CD4-positive, alpha-beta T cell treated with Interleukin-6 for 4 hours (primary cell): ENCODE data around the gene SYT13.
A peak's percentile ranks its signal among the peaks of the same experiment; 100 is the strongest.
"Not testable (repeated sequence)": the region's sequence is repeated elsewhere in the genome, so short reads cannot be mapped to it uniquely, and the experiment has no call there.

ENCODE experiments used
- DNase-seq: peaks from one replicate; pipeline ENCODE4 v3.0.0-alpha.2; 2020; ENCODE audit warnings: mixed read lengths

Gene SYT13

DNA sequence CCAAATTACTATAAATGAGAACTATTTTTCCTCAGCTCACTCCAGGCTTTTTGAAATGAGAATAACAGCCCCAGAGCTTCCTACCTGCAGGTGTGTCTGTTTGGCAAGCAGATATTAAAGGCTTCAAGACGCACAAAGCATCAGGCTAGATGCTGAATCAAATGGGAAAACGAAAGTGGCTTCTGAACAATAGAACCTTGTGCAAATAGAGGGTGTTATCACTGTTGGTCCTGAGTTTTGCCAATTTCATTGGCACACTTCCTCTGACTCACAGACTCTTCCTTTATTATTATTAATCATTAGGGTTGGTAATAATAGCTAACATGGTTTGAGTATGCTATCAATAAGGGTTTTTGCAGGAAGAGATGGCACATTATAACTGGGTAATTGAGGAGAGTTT is 13.4 kb downstream of the SYT13 start:
- no peak for DNase-seq

DNA sequence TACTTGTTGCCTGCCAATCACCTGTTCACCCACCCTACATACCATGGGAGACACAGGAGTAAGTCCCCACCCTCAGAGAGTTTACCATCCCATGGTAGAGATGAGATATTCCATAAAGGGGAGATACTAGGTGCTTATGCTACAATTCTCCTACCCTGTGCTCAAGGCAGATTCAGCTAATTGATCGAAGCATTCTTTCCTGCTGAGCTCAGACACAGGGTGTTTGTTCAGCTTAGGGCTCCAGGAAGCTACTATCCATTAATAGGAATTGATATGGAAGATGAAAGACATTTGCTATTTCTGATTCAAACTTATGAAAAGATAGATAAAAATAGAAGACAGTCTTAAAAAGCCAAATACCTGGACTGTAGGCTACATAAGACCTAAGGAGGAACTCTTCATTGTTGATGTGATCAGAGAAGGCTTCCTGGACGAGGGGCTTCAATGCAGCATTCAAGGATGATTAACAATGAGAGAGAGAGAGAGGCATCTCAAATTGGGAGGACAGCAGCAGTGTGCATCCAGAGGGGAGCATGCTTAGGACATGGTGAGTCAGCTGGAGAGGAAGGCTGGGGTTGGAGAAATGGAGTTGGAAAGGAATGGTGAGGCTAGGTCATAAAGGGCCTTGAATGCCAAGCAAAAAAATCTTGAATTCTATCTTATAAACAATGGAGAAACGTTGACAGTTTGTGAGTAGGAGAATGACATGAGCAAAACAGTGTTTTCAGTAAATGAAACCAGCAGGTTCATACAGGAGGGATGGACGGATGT is 15.0 kb downstream of the SYT13 start:
- no peak for DNase-seq

DNA sequence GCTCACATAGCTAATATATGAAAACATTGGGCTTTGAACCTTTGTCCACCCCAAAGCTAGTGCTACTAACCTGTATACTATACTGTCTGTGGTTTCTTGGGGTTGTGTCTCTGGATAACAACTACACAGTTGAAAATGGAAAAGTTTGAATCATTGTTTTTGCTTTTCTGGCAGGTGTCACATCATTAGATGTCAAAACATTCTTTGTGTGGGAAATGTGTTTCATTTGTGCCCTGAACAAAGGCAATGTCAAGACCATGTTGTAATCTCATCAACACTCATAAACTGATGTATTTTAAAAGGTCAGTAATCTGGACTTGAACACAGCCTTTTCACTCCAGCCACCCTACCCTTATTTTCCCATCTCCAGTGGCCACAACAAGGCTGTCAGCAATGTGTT is 16.5 kb downstream of the SYT13 start:
- no peak for DNase-seq

DNA sequence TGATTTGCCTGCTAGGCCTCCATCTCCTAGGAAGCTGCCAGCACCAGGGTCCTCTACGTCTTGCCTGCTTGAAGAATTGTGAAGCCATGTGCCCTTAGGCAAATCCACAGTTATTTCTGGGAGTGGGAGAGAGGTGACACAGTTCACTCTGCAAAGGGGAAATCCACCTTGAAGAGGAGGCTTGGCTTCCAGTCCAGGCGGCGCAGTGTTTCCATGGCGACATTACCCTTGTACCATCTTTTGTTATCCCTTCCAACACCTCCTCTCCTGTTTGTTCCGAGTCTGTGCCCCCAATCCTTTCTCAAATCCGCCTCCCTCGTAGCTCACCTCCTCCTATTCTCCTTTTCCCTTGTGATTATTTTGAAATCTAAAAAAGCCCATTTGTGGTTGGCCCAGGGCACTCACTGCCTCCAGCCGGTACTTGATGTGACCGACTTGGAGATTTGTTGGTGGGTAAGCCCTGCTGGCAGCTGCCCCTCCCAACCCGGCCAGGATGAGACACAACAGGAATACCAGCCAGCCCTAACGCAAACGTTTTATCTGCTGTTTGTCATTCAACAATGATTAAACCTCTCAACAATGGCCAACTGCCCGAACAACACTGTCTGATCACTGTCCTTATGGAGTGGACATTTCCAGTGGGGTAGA is 18.4 kb downstream of the SYT13 start:
- DNase-seq, result no peak

DNA sequence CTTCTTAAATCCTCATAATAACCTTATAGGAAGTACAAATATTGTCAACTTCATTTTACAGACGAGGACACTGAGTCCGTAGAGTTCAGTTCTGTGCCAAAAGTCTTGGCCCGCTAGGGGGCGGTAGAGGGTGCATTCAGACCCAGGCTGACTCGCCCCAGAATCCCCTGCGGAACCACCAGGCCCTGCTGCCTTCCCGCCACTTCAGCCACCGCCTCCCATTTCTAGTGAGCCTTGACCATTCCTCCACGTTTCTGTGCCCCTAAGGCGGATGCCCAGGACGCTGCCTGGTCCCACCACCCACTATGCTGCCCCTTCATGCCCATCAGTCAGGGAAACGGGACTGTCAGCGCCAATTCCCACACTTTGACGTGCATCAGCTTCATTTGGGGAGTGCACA is 19.1 kb downstream of the SYT13 start:
- DNase-seq, result peak; percentile 7

DNA sequence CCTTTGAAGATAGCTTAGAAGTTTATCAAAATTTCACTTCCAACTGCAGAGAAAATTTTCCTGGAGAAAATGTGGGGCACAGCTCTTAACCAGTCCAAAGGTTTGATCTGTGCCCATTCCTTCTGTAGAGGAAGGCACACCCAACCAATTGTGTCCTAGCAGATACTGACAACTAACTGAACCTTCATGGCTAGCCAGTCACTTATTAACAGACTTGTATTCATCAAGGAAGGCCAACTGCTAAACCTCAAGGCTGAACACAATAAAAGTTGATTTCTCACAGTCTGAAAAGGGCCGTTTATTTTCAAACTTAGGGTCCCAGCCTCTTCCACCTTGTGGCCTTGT is 19.5 kb downstream of the SYT13 start:
- no peak for DNase-seq

DNA sequence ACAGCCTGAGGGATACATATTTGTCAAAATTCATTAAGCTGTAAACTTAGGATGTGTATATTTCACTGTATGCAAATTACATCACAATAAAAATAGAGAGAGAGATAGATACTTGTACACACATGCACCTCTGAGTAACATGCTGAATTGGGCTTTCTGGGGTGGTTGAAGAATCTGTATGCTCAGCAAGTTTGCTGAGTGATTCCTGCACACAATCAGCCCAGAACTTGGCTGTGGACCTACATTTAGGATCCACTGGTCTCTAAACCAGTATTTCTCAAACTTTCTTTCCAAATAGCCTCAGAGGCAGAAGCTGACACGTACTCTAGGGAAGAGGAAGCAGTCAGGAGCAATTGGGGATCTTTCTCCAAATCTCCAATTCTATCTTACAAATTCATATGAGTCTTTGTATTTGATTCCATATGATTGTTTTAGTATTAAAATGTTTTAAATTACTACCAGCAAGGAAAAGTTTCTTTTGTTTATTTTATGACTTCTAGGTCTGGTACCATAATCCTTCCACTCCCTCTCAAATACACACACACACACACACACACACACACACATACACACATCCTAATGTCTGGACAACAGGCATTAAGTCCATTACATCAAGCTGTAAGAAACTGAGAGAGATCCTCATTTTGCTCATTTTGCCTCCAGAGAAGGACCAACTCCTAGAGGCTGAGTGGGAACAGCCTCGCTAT is 20.0 kb downstream of the SYT13 start:
- no peak for DNase-seq

DNA sequence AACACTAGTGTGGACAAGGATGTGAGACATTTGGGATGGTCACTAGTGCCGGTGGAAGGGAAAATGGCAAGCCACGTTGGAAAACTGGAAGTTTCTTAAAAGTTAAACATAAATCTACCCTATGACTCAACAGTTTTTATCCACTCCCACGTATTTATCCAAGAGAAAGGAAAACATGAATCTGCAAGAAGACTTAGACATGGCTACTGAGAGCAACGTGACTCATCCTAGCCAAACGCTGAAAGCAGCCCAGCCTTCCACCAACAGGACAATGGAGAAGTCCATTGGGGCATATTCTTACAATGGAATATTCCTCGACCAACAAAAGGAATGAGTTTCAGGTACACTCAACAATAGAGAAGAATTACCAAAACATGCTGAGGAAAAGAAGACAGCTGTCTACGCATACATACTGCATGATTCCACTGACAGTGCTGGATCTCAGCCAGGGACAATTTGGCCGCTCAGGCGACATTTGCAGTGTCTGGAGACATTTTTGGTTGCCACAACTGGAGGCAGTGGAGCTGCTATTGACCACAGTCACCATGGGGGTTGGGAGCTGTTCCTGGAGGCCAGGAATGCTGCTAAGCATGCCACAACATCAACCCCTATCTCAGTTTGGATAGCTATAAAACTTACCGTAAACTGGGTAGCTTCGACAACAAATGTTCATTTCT is 21.2 kb downstream of the SYT13 start:
- DNase-seq, result no peak

DNA sequence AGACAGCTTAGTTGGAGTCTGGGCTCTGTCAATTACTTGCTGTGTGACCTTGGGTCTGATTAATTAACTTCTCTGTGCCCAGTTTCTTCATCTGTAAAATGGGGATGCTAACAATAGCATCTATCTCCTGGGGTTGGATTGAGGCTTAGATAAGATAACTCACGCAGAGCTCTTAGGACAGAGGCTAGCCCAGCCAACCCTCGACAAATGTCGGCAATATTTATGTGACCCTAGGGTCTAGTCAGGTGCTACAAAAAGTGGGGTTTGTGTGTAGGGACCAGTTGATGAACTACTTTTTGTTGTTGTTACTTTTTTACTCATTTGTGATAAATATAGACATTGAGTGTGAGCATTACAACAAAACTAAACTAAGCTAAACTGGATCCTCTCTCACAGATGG is 22.4 kb downstream of the SYT13 start:
- no peak for DNase-seq

DNA sequence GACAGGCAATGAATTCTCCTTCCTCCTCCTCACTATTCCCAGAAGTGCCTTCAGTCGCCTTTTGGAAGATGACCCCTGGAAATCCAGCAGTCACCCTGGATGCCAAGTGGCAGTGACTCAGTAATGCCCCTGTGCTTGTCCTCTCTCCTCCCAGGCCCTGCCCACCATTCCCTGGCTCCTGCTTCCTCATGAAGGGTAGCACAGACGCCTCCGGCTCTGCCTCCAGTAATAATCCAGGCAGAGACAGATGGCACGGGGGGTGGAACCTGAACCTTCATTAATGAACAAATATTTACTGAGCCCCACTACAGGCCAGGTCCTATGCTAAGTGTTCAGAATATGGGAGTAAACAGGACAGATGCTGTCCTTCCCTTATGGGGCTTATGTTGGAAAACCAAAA is 23.2 kb downstream of the SYT13 start:
- no peak for DNase-seq

DNA sequence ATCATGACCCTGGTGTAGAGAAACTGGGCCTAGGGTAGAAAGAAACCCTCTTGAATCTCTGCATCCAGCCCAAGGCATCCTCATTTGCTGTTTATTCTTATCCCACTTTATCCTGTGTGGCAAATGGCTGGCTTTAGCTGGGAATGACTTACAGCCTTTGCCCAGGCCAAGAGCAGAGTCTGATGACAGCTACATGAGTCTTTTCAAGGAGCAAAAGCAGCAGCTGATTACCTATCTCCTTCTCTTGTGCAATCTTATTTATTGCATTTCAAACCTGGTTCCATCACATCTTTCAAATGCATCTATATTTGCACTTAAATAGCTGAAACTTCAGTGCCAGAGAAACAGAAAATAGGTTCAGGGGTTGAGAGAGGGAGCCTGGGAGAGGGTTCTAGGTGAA is 26.1 kb downstream of the SYT13 start:
- no peak for DNase-seq

DNA sequence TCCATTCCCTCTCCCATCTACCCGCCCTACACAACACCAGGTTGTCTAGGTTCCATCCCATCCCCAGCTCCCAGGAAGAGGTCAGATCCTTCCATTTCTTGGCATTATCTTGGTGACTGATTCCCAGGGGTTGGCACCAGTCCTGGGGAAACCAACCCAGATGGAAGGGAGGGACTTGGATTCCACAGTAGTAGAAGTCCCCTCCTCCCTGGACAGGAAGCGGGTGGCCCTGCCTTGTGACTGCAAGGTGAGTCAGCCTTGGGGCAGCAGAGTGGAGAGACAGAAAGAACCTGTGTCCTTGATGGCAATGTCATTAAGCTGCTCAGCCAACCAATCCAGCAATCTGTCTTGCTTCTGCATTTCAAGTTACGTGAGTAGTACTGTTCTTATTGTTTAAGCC is 26.5 kb downstream of the SYT13 start:
- DNase-seq, result no peak

DNA sequence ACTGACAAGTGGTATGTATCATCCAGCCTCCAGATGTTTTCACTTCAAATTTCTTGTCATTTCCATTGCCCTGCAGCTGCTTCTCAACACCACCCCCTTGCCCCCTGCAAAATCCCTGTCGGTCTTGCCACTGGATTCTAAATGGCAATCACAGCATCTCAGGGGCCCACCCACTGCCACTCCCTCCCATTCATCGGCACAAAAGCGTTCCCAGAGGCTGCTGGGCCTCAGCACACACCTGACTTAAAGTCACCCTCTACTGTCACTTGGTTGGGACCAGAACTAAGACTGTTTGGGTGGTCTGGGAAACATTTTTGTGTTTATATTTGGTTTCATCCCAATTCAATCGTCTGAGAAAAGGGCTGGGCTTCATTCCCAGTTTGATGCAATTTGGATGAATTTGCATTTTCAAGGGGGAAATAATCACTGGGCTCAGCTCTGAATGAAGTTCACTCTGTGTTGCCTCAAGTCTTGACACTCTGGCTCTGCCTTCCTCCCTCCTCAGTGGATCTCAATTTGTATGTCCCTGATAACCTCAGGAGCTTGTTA is 27.1 kb downstream of the SYT13 start:
- DNase-seq, result no peak

DNA sequence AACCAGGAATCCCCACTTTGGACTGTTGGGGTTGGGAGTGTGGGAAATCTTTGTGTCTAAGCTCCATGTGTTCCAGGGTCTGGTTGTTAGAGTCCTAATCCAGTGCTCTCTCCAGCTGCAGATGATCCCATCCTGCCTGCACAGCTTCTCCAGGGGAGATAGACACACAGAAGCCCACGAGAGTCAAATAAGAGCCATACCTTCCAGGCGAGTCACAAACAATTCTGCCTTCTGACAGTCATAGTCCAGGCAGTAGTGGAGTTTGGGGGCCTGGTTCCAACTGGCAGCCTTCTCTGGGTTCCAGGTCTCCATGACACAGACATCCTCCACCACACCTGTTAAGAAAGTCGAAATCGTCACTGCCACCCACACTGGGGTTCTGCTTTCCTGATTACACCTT is 32.1 kb downstream of the SYT13 start:
- DNase-seq, result no peak

DNA sequence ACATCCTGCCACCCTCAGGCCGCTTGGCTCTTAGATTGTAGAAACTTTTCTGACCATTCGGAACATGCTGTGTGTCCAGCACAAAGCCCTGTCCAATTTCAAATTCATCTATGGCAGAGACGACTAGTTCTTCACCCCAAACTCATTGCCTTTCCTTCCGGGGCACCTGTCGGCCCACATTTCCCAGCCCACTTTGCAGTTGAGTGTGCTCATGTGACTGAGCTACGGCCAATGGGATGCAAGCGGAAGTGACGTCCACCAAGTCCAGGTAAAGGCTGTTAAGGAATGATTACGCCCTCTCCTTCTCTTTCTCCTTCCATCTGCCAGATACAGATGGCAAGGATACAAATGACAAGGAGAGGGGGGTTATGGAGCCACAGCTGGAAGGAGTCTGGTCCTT is 32.5 kb downstream of the SYT13 start:
- DNase-seq, result no peak

DNA sequence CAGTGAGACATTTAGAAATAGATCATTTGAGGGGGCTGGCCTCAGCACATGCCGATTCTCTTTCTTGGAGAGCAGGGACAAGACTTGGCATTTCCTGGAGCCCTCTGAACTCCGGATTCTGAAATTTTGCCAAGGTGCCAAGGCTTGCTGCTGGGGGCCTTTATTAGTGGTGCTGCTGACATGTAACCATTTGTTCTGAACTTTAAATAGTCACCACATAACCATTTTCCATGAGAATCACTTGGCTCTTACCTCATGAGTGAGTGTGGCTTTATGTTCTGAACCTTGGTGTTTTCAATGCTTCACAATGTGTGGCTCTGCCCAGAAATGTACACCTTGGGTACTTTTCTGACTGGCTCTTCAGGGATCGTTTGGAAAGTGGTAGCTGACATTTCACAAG is 33.3 kb downstream of the SYT13 start:
- no peak for DNase-seq

DNA sequence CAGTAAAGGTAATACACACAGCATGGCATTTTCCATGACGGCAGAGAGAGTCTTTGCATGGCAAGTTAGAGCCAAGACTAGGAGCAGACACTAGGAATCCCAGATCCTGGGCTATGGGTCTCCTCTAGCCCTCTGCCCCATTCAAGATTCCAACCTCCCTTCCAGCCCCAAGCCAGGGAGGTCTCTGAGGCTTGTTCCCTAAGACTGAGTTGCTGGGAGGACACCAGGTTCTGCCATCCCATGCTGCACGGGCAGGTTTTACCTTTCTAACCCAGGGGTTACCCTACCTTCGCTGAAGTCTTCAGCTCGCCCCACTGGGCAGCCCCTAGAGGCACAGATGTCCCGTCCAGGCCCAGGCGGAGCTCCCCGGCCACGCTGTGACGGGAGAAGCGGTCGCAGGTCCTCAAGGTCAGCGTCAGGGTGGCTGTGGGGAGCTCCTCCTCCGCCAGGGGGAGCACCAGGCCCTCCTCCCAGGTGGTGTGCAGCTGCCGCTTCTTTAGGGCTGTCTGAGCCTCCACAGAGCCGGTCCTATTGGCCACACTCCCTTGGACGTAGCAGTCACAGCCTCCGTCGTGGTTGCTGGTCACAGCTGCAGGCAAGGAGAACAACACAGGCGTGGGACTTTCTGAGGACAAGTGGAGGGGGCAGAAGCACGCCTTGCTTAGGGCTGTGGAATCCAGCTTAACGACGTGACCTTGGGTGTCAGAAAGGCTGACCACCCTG is 33.8 kb downstream of the SYT13 start:
- peak; percentile 14 for DNase-seq

DNA sequence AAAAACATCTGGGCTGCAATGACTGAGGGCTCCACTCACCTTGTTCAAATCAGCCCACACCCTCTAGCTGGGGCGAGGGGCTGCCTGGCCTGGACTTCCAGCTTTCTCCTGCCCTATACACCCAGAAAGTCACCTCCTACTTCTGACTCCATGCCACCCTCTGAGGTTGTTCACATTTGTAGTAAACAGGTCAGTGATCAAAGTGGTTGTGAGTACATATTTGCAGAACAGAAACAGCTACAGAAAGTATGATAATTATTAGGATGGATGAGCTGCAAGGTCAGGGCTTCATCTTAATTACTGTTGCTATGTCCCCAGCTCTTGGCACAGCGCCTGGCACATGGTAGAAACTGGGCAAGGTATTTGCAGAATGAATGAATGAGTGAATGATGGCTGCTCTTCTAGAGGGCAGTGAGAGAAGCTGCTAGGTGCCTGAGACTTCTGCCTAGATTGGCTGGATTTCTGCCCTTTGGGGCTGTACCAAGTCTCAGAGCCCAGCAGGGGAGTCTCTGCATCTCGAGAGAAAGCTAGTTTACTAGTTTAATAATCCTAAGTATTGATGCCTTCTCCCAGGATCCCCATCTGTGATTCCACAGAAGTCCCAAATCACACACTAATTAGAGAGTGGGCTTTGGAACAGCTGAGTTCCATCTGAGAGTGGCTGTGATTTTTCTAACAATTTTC is 36.0 kb downstream of the SYT13 start:
- no peak for DNase-seq

DNA sequence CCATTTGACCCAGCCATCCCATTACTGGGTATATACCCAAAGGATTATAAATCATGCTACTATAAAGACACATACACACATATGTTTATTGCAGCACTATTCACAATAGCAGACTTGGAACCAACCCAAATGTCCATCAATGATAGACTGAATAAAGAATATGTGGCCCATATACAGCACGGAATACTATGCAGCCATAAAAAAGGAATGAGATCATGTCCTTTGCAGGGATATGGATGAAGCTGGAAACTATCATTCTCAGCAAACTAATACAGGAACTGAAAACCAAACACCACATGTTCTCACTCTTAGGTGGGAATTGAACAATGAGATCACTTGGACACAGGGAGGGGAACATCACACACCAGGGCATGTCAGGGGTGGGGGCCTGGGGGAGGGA is 36.8 kb downstream of the SYT13 start:
- not testable (repeated sequence) for DNase-seq

DNA sequence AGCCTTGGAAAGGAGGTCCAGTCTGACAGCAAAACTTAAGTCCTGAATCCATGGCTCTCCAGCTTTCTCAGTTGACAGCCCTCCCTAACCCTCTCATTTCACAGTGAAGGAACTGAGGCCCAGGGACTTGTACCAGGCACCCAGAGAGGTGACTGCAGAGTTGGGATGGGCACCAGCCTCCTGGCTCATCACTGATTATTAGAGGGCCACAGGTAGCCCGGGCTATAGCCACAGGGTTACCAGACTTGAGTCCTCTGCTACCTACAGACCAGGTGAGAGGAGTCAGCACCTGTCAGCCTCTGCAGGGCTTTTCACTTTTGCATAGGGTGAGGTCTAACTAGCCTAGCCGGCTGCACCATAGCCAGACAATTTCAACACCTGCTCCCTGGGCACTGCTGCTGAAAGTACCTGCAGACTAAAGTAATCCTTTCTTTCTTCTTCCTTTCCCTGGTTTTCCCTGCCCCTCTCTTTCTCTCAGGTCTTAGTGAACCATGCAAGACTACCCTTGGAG is 37.6 kb downstream of the SYT13 start:
- no peak for DNase-seq

DNA sequence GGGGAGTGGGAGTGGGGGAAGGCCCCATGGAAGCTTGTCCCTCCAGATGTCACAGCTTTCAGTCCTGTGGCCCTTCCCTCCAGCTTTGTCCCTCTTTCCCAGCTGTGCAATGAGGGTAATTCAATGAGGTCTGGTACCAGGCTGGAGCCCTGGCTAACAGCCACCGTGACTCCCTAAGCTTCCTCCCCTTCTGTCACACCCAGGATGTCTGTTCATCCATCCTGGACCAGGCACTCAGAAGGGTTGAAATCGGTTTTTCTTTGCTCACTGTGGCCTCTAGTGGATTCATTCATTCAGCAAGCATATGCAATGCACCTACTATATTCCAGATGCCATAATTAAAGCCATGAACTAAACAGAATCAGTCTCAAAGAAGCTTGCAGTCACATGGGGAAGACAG is 38.7 kb downstream of the SYT13 start:
- no peak for DNase-seq

DNA sequence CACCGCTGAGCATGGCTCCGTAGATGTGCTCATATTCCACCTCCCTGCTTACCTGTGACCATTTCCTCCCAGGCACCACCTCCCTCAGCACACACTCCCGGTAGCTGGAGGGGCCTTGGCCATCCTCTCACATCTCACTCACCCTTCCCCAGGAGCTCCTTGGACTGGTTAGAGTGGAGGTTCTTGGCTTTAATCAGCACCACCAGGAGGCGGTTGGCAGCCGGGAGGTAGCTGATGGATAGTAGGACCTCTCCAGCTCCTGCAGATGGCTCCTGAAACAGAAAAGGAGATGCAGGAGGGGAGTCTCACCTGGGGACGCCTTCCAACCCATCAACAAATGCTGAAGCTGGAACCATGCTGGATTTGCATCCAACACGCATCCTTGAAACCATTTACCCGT is 39.9 kb downstream of the SYT13 start:
- DNase-seq, result no peak
